Left cardiac atrium (tissue), 4 donors: Measurements from ENCODE around the gene NBPF1. TPM values are rescaled to one million over a fixed set of nuclear protein-coding genes. Genes with fewer than 3 reads are reported as not detected.
A peak's percentile ranks its signal among the peaks of the same experiment; 100 is the strongest.
"Not testable (repeated sequence)": the region's sequence is repeated elsewhere in the genome, so short reads cannot be mapped to it uniquely, and the experiment has no call there.

Source experiments
- ATAC-seq, 2 donors: fragments of 200-7000 bp; cut with Tn5 transposase; one replicate each; pipeline ENCODE4 v1.9.1; 2020; ENCODE audit warnings: mild to moderate bottlenecking in 2 of 2, moderate library complexity in 2 of 2
- DNase-seq: peaks from one replicate; pipeline ENCODE4 v3.0.0-alpha.2; 2020
- intact Hi-C, 2 donors: fragments of 100-400 bp; cut with DNase I; formaldehyde crosslinking; loops; one replicate each; pipeline versions ENCODE4 v1.14.1 to v1.15.1; 2022 to 2023
- total RNA-seq, 2 donors: library from RNA; stranded (reverse); fragmentation: NEBNext Ultra II Directional; extraction: Animal tissue kit (Norgen Biotek cat#: 25700); gene quantifications; one replicate each; pipeline ENCODE4 v1.2.1, GENCODE V29; 2021
- donor health status: DM: no; HTN: yes; CAD: no.
- donor health status: DM: no; HTN: yes; CAD: no; lungs with severe emphysema.
- donor health status: DM: yes; HTN: yes; CAD: no.
- donor health status: Dilated cardiomyopathy.

The NBPF1 gene
- total RNA-seq, 2 donors from 2014 or later = 11.6 to 17.5 TPM

DNA sequence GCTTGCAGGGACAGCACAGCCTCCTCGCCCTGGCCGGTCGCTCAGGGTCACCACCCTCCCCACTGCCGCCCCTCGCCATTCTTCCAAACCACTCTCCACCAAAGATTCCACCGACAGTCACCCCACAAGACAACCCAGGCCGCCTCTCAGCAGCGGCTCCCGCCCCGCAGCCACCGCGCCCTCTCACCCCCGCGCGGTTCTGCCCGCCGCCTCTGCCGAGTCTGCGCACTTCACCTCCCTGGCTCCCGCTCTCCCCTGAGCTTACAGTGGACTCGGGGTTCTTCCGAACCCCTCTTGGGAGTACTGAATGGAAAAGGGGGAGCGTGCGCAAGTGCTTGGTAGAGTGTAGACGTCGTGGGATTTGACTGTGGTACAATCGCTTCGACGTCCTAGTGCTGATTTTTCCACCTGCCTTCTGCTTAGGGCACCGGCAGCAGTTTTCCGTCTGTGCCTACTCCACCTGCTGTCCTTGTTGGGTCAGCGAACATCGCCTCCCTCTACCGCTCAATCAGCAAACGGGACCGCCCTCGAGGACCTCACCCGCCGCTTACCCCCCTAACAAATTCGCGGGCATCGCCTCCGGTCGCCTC, 79.0 kb downstream of the NBPF1 start:
- DNase-seq, intact Hi-C loops: not testable (repeated sequence)
- peak; percentile 27 to 55 for ATAC-seq

DNA sequence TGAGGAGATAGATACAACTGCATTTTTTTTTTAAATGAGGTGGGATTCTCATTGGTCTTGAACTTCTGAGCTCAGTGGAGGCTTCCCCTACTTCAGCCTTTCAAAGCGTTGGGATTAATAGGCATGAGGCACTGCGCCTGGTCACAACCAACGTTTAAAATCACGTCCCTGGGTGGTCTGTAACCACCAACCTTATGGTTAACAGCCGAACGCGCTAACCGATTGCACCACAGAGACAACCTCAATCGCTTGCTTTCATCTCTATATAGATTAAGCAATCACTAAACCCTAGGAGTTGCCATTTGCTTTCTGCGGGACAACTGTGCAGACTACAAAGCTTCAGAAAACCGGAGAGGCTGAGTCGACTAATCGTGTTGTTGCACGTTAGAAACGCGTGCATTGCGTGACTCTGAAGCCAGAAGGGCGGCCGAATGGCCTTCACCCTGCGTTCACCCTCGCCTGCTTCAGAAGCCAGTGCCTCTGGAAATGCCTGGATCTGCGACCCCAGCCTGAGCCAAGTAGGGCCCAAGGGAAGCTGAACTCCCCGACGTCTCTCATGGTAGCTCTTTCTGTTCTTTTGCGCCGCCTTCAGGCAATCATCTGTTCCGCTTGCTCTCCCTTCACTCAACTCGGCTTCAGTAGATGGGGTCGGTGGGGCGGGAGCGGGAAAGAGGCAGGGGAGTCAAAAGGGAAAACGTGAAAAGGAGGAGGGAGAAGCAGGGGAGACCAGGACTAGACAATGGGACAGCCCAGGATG, 81.0 kb downstream of the NBPF1 start:
- peak in 1 of 2 donors; percentile 27 for ATAC-seq
- intact Hi-C loops, DNase-seq: not testable (repeated sequence)

DNA sequence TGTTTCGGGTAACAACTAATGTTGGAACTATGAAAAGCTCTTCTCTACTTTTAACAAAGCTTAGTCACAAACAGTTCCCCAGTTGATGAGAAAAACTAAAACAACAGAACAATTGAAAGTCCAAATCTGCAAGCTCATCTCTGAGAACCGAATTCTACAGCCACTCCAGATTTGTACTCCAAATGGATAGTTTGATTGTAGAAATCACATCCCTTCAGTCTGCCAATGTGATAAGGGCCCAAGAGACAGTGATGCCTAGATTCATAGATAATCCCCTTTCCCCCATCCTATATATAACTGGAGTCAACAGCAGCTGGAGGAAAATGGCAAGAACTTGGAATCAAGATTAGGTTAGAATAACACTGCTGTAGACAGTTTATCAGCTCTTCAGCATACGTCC, 85.0 kb downstream of the NBPF1 start:
- intact Hi-C loops, DNase-seq, ATAC-seq: not testable (repeated sequence)

DNA sequence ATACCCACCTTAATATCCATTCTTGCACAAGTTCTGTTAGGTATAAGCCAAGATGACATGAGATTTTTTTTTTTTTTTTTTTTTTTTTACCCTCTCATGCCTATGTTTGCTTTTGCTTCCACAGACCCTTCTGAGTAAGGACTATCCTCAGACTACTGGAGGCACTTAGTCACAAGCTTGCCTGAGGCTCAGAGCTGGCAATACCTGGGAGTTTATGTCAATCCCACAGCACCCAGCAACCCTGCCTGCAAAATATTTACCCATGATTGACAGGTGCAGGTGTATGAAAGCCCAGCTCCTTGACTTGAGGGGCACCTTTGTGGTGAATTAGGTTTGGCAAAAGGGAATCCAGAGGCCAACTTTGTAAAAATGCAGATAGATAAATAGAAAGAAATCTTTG, 87.6 kb downstream of the NBPF1 start:
- DNase-seq, ATAC-seq, intact Hi-C loops: not testable (repeated sequence)

DNA sequence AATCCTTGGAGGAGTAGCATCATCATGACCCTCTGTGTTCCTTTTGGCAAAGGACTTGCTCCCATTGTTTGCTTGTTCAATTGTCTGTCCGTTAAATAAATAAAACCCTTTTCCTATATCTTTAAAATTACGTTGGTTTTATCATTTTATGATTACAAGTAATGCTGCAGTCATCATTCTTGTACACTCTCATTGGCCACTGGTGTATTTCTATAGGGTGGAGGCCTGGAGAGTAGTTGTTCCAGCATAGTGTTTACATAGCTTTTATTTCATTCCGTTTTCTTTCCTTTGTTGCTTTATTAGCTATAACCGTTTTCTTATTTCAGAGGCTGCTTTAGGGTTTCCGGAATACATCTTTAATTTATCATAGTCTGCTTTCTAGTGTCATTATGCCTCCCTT, 91.7 kb downstream of the NBPF1 start:
- ATAC-seq, intact Hi-C loops: not testable (repeated sequence)

DNA sequence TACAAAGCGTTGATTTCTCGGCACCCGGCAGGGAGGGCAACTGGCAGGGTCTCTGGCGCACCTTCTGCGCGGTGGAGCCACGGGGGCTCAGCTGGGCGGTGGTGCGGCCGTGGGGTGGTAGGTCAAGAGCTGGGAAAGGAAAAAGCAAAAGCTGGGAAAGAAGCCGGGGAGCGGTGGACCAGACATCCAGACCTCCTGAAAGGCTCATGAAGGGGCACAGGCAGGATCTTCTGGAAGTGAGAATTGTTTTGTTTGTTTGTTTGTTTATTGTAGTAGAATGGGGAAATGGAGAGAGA, 92.1 kb downstream of the NBPF1 start:
- intact Hi-C loops = no loop called here
- DNase-seq (no peak), ATAC-seq (no peak)

More for the DNA sequence above, 91.7 kb downstream of the NBPF1 start:
- not testable (repeated sequence) for DNase-seq

DNA sequence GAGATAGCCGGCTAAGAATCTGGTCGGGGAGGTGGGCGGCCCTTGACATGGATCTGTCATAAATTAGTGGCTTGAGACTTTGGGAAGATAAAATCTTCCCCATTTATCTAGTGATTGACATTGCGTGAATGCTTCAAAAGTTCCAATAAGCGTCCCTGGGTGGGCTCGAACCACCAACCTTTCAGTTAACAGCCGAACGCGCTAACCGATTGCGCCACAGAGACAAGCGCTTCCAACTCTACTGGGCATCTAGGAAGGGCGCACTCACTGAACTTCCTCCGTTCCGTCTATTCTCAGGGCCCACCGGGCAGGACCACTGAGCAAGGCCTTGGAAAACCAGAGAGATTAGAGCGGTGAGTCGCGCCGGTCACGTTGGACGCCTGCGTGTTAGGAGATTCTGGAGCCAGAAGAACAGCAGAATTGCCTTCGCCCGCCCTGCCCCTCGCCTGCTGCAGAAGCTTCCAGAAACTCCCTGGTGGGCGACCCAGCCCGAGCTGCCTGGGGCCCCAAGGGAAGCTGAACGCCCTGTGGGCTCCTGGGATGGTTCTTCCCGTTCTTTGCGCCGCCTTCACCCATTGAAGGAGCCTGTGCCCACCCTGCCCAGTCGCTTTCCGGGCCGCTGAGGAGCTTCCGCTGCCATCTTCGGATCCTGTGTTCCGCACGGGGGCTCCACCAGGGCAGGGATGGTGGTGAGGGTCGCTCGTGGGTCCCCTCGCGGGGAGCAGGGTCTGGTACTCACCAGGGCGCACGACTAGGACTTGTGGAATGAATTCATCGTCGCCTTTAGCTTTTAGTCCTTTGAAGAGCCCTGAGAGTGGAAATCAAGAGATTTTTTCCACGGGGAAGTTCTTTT, 92.7 kb downstream of the NBPF1 start:
- ATAC-seq = peak in 1 of 2 donors; percentile 21
- DNase-seq, intact Hi-C loops: not testable (repeated sequence)

DNA sequence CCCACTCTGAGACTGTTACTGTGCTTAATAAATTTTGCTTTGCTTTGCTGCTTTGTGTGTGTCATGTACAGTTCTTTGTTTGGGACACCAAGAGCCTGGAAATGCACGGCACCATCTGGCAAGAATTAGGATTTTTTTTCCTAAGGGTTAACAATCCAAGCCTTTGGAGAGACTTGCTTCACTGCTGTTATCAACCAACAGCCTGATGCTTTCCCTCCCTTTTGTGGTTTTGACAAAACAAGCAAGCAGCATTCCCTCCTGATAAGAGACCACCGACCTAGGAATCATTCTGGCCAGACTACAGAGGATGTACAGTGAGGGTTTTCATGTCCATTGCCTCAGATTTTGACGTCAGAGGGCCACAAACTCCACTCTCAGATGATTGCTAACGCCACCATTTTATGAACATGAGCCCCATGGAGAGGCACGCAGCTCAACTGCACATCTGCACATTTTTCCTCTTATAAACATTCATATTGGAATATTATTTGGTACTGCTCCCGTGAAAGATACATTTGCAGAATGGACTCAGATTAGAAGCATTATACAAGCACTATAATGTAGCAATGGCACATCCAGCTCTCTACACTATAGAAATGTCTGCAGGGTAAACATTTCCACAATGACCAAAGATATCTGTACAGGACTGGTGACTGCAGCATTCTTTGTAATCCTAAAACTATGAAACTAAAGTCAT, 94.0 kb downstream of the NBPF1 start:
- ATAC-seq, intact Hi-C loops, DNase-seq: not testable (repeated sequence)

DNA sequence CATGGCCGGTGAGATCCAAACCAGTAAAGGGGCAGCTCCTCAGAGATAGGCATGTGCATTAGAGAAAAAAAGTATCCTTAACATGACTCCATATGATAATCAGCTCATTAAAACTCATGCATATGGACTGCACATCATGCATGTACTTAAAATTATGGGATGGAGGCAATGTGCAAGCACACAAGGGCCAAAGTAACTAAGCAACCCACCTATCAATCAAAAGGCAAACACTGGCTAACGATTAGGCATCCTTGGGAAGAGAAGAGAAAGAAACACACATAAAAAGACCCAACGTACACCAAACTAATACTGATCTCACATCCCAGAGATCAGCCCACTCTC, 94.5 kb downstream of the NBPF1 start:
- intact Hi-C loops, DNase-seq, ATAC-seq: not testable (repeated sequence)

DNA sequence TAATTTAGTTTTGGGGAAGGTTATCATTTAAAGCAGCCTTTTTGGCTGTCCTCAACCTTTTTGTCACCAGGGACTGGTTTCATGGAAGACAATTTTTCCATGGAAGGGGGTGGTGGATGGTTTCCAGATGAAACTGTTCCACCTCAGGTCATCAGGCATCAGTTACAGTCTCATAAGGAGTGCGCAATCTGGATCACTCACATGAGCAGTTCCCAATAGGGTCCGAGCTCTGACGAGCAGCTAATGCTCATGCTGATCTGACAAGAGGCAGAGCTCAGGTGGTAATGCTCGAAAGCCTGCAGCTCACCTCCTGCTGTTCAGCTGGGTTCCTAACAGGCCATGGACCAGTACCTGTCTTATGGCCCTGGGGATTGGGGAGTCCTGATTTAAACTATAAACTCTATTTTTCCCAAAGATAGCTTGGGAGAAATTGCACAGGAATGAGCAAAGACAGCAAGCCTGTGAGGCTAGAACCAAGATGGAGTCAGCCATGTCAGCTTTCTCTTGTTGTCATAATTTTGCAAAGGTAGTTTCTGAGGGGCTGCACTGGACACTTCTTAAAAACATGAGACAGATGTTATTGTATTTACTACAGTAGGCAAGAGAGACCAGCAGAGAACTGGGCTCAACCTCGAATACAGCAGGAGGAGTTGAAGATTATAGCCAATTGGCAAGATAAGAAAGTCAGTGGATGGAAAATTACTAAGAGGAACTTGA, 96.5 kb downstream of the NBPF1 start:
- DNase-seq, intact Hi-C loops, ATAC-seq: not testable (repeated sequence)

DNA sequence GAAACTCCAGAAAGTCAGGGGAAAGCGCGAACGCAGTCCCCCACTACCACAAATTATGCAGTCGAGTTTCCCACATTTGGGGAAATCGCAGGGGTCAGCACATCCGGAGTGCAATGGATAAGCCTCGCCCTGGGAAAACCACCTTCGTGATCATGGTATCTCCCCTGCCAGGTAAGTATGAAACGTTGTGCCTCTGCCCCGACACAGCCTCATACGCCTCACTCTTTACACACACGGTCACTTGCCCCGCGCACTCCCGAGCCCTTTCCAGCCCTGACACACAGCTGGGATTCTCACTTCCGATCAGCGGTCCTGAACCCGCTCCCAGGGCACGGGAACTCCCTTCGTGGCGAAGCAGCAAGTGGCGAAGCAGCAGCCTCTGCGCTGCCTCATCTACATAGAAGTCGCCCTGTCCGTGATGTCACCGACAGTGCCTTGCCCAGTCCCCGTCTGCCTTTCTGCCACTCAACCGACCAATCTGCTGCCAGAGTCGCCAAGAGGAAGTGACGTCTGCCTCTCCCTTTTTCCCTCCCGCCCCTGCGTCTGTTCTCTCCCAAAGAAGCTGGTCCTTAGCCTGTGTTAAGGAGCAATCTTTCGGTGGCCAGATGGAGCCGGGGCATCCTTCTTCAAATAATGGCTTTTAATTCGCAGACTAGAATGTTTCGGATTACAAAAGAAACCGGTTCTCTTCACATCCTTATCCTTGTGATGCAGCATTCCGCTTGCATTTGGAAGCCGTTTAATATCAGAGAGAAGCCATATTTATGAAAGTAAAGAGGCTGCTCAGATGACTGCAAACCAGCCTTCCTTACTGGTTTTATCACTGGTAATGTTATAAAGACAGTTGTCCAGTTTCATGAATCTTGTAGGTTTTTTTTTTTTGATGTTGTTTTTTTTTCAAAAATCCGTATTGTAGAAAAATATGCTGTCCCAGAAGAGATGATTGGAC, 99.0 kb downstream of the NBPF1 start, which contains the start of gene RNU1-1:
RNU1-1 (minus strand) TSS at position 179 of the 949 bp plus-strand sequence.
- peak; percentile 78 for DNase-seq
- intact Hi-C loops = not testable (repeated sequence)
- ATAC-seq = peak; percentile 74 to 79

DNA sequence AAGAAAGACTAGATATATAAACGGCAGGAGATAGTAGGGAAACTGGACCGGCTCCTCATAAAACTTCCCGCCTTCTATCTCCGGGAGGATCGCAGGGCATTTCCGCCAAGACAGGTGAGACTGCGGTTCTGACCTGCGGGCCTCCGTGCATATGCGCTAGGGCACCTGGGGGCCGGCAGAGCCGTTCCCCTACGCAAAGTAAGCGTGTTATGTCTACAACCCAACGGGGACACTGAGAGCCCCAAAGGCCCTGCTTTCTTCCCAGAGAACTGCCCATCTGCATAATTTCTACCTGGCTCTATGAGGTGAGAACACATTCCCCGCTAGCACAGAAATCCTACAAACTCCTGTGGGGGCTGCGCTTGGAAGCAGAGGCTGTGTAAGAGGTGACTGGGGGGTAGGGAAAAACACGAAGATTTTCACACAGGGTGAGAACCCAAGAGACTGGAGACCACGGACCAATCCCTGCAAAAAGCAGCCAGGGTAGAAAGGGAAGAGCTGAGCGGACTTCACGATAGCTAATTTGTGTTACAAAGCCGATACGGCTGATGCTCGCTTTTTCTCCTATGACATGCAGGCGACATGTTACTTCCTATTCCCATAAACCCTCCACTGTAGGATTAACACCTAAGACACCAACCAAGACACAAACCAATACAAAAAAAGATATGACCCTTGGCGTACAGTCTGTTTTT, 99.8 kb downstream of the NBPF1 start:
- peak; percentile 97 to 100 for ATAC-seq
- DNase-seq, intact Hi-C loops: not testable (repeated sequence)

DNA sequence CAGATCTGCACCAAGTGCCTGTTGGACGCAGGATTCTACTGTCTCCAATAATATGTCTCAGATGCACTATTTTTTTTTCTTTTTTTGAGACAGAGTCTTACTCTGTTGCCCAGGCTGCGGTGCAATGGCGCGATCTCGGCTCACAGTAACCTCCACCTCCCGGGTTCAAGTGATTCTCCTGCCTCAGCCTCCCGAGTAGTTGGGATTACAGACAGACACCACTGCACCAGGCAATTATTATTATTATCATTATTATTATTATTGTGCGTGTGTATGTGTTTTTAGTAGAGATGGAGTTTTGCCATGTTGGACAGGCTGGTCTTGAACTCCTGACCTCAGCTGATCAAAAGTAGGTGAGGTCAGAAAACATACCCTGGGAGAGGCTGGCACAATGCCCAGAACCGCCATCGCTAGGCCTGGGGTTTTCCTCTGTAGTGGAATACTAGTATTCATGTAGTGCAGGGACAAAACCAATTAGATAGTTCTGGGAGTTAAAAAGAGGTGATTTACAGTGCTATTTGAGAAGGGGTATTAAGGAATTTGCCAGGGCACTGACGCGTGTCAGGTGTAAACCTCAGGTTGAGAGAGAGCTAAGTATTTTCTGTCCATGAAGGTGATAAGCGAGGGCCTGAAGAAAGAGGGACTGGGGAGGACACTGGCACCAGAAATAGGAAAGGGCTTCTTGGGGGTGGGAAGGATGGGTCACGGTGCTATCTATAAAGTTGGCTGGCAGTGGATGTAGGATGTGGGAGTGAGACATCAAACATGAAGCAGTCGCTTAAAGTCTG, 100.5 kb downstream of the NBPF1 start:
- intact Hi-C loops, ATAC-seq, DNase-seq: not testable (repeated sequence)
